K562 (cell line): ENCODE data around the gene RRM2. TPM values are rescaled to one million over a fixed set of nuclear protein-coding genes. Genes with fewer than 3 reads are reported as not detected.
A peak's percentile ranks its signal among the peaks of the same experiment; 100 is the strongest.

Experiments used
- BRF1 ChIP-seq: IDR thresholded peaks from 3 replicates; pipeline ENCODE4 v1.6.1; 2011; ENCODE audit warnings: borderline replicate concordance, mild to moderate bottlenecking; ENCODE audit not compliant: insufficient read length; ENCODE audit errors: extremely low read depth
- ETV1 ChIP-seq: fragments of 450-650 bp; conservative IDR thresholded peaks from 2 replicates; pipeline ENCODE4 v1.6.1; 2016; ENCODE audit warnings: missing genetic modification characterization, control low read depth, low read depth, missing compliant biosample characterization
- GTF2F1 ChIP-seq: IDR thresholded peaks from 2 replicates; pipeline ENCODE4 v1.6.1; 2011; ENCODE audit warnings: low read depth, low read length, improper control_type of control experiment
- HNRNPLL ChIP-seq: fragments of 200-400 bp; formaldehyde crosslinking; IDR thresholded peaks from 2 replicates; pipeline ENCODE4 v1.6.1; 2017; ENCODE audit warnings: low read length, low read depth, mild to moderate bottlenecking; ENCODE audit not compliant: poor library complexity, severe bottlenecking
- NEUROD1 ChIP-seq: fragments of 150-350 bp; IDR thresholded peaks from 2 replicates; pipeline ENCODE4 v1.6.1; 2014; ENCODE audit warnings: borderline replicate concordance, low read length, low read depth; ENCODE audit not compliant: partially characterized antibody
- TEAD4 ChIP-seq, 2 experiments: sonication (generic) in 1 of 2; formaldehyde crosslinking in 1 of 2; IDR thresholded peaks; 2 replicates each; pipeline versions ENCODE4 v1.6.1 to v1.8.0; 2012 to 2022; ENCODE audit warnings: borderline replicate concordance in 1 of 2, inconsistent platforms in 1 of 2, low read length in 1 of 2, mild to moderate bottlenecking in 1 of 2, missing genetic modification reagents in 1 of 2
- ZNF124 ChIP-seq: sonication (generic); formaldehyde crosslinking; IDR thresholded peaks from 2 replicates; pipeline ENCODE4 v1.8.1; 2022; ENCODE audit warnings: missing genetic modification reagents
- polyA plus RNA-seq, 8 experiments: library from polyadenylated mRNA; depleted of rRNA in 4 of 8; stranded (reverse) in 5 of 8; unstranded in 3 of 8; fragments of >200 nt; fragmentation: Nextera tagmentation in 2 of 8; fragmentation: Illumina TruSeq in 1 of 8; extraction: Ambion mirVana in 2 of 8; extraction: Trizol in 1 of 8; gene quantifications; 2 replicates each; pipeline versions ENCODE4 v1.2.1 to v1.2.3, GENCODE V29; 2011 to 2014; ENCODE audit warnings: inconsistent platforms in 1 of 8, missing spikeins in 1 of 8
- total RNA-seq, 7 experiments: library from RNA; depleted of rRNA in 6 of 7; stranded (reverse); fragments of >200 nt in 6 of 7; fragmentation: Illumina TruSeq in 2 of 7; extraction: Trizol in 2 of 7; gene quantifications; 2 replicates each; pipeline versions ENCODE4 v1.2.1 to v1.2.3, GENCODE V29; 2011 to 2021; ENCODE audit warnings: low replicate concordance in 1 of 7
- TF ChIP-seq, protein P1 (sequence below): sonication (generic); formaldehyde crosslinking; IDR thresholded peaks from 2 replicates; pipeline ENCODE4 v1.8.0; 2023; ENCODE audit warnings: mild to moderate bottlenecking, missing genetic modification reagents
- TF ChIP-seq, protein P2 (sequence below): fragments of 450-650 bp; IDR thresholded peaks from 2 replicates; pipeline ENCODE4 v1.6.1; 2016; ENCODE audit warnings: low read depth, mild to moderate bottlenecking, moderate library complexity
- TF ChIP-seq, protein P3 (sequence below): IDR thresholded peaks from 2 replicates; pipeline ENCODE4 v1.6.1; 2012; ENCODE audit warnings: low read depth, low read length, improper control_type of control experiment, borderline replicate concordance
- TF ChIP-seq, protein P4 (sequence below): fragments of 250-450 bp; sonication (Bioruptor Pico); IDR thresholded peaks from 2 replicates; pipeline ENCODE4 v1.8.0; 2022; ENCODE audit warnings: inconsistent platforms, mild to moderate bottlenecking, moderate library complexity, borderline replicate concordance

Gene RRM2
- total and polyA plus RNA-seq, 9 of the 15 experiments (the other 6 are each of a cell fraction or from before 2014, with no cell fraction given): 50.1 to 244 (median 128) TPM

DNA sequence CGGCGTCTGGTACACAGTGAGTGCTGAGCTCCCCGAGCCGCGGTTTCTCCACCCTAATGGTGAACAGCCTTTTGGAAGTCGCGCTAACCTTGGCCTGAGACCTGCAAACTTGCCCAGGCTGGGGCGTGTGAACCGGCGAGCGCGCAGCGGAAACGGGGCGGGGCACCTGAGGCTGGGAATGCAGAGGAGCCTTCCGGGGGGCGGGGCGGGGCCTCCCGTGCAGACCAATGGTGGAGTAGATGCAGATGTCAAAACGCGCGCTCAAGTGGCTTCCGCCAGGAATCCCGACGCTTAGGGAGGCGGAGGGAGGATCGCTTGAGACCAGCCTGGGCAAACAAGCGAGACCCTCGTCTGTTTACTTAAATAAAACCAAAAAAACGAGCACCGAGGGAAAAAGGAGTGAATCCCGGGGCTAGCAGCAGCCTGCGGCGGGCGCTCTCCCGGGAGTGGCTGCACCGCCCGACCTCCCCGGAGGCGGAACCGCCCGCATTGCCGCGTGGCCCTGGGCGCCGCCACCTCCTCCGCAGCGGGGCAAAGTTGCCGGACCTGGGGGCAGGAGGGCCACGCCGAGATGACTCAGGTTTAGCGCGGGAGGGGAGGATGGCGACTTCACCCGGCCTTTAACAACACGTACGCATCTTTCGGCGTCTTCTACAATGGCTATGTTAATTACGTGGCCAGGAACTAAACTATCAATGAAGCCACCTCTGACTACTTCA, 2.2 kb upstream of the RRM2 start (continued):
- TF ChIP-seq, protein P1, sequence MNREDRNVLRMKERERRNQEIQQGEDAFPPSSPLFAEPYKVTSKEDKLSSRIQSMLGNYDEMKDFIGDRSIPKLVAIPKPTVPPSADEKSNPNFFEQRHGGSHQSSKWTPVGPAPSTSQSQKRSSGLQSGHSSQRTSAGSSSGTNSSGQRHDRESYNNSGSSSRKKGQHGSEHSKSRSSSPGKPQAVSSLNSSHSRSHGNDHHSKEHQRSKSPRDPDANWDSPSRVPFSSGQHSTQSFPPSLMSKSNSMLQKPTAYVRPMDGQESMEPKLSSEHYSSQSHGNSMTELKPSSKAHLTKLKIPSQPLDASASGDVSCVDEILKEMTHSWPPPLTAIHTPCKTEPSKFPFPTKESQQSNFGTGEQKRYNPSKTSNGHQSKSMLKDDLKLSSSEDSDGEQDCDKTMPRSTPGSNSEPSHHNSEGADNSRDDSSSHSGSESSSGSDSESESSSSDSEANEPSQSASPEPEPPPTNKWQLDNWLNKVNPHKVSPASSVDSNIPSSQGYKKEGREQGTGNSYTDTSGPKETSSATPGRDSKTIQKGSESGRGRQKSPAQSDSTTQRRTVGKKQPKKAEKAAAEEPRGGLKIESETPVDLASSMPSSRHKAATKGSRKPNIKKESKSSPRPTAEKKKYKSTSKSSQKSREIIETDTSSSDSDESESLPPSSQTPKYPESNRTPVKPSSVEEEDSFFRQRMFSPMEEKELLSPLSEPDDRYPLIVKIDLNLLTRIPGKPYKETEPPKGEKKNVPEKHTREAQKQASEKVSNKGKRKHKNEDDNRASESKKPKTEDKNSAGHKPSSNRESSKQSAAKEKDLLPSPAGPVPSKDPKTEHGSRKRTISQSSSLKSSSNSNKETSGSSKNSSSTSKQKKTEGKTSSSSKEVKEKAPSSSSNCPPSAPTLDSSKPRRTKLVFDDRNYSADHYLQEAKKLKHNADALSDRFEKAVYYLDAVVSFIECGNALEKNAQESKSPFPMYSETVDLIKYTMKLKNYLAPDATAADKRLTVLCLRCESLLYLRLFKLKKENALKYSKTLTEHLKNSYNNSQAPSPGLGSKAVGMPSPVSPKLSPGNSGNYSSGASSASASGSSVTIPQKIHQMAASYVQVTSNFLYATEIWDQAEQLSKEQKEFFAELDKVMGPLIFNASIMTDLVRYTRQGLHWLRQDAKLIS: peak; percentile 62; the same call in 1 of the 2 replicates
- TF ChIP-seq, protein P2, sequence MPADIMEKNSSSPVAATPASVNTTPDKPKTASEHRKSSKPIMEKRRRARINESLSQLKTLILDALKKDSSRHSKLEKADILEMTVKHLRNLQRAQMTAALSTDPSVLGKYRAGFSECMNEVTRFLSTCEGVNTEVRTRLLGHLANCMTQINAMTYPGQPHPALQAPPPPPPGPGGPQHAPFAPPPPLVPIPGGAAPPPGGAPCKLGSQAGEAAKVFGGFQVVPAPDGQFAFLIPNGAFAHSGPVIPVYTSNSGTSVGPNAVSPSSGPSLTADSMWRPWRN: peak; percentile 17; the same call in 1 of the 2 replicates
- peak; percentile 50 for TF ChIP-seq NEUROD1
- peak; percentile 35; the same call in 1 of the 2 replicates for TF ChIP-seq TEAD4 (IDR thresholded peaks at IDR 0.05; ENCODE audit: low read length)
- no peak for TF ChIP-seq TEAD4 (CRISPR knock-in tag; IDR thresholded peaks at IDR 0.05; ENCODE audit: borderline replicate concordance)
- peak; percentile 52; the same call in 1 of the 2 replicates for TF ChIP-seq GTF2F1
- TF ChIP-seq, protein P3, sequence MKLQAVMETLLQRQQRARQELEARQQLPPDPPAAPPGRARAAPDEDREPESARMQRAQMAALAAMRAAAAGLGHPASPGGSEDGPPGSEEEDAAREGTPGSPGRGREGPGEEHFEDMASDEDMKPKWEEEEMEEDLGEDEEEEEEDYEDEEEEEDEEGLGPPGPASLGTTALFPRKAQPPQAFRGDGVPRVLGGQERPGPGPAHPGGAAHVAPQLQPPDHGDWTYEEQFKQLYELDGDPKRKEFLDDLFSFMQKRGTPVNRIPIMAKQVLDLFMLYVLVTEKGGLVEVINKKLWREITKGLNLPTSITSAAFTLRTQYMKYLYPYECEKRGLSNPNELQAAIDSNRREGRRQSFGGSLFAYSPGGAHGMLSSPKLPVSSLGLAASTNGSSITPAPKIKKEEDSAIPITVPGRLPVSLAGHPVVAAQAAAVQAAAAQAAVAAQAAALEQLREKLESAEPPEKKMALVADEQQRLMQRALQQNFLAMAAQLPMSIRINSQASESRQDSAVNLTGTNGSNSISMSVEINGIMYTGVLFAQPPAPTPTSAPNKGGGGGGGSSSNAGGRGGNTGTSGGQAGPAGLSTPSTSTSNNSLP: no peak
- TF ChIP-seq, protein P4, sequence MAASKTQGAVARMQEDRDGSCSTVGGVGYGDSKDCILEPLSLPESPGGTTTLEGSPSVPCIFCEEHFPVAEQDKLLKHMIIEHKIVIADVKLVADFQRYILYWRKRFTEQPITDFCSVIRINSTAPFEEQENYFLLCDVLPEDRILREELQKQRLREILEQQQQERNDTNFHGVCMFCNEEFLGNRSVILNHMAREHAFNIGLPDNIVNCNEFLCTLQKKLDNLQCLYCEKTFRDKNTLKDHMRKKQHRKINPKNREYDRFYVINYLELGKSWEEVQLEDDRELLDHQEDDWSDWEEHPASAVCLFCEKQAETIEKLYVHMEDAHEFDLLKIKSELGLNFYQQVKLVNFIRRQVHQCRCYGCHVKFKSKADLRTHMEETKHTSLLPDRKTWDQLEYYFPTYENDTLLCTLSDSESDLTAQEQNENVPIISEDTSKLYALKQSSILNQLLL (CRISPR knock-in tag): 0 out of 2 replicates have a peak, but pooled peaks have one; percentile 28
- peak; percentile 82 for TF ChIP-seq ETV1 (tag)
- TF ChIP-seq HNRNPLL: peak; percentile 78
- TF ChIP-seq BRF1: no peak
- TF ChIP-seq ZNF124 (CRISPR knock-in tag): no peak
